Esophagus muscularis mucosa (tissue), 3 donors: Measurements from ENCODE around the gene PDGFA.

Source experiments
- CTCF ChIP-seq, 3 experiments: fragments of 200-600 bp in 2 of 3; fragments of 450-650 bp in 1 of 3; sonication (generic) in 2 of 3; IDR thresholded peaks; one replicate each; pipeline ENCODE4 v1.5.1; 2017 to 2019; ENCODE audit warnings: antibody characterized with exemption in 3 of 3, mild to moderate bottlenecking in 2 of 3, moderate library complexity in 1 of 3
- EP300 ChIP-seq: sonication (generic); formaldehyde crosslinking; IDR thresholded peaks from one replicate; pipeline ENCODE4 v1.6.1; 2017; ENCODE audit warnings: antibody characterized with exemption

- TF ChIP-seq CTCF (IDR thresholded peaks at IDR 0.05) (no peak), EP300 (no peak)
Measured at GRCh38 chr7:531777-532176, 12.1 kb upstream of the PDGFA start.
